SK-N-SH (cell line): ENCODE data around the gene POMGNT1. TPM values are rescaled to one million over a fixed set of nuclear protein-coding genes. Genes with fewer than 3 reads are reported as not detected.

Experiments used
- CTCF ChIA-PET: fragments of 300-600, 350-600 bp; formaldehyde crosslinking; extraction: SDS; loops from one replicate; lab custom pipeline; 2021; lab: Yijun Ruan, JAX
- POLR2A ChIA-PET: fragments of 350-600 bp; sonication (Branson Sonifier 250); formaldehyde crosslinking; extraction: SDS; loops from one replicate; lab custom pipeline; 2020; ENCODE audit warnings: antibody characterized with exemption, inconsistent platforms; lab: Yijun Ruan, JAX
- DNase-seq: peaks from one replicate; pipeline ENCODE4 v3.0.0; 2012
- H2AFZ ChIP-seq: fragments of 200-600 bp; sonication (generic); 2 replicates; pipeline ENCODE4 v1.8.1; 2016; ENCODE audit warnings: antibody characterized with exemption, mild to moderate bottlenecking, low read depth
- H3F3A ChIP-seq: fragments of 200-600 bp; sonication (generic); replicated peaks from 2 replicates; pipeline ENCODE3; 2016; ENCODE audit warnings: antibody characterized with exemption, mild to moderate bottlenecking; ENCODE audit not compliant: insufficient read depth
- H3K27ac ChIP-seq, 2 experiments: fragments of 200-500 bp in 1 of 2; fragments of 200-600 bp in 1 of 2; sonication (Bioruptor generic) in 1 of 2; sonication (generic), shearing (Covaris generic) in 1 of 2; 2 replicates each; pipeline versions ENCODE4 v1.5.1 to v1.6.1; 2014 to 2016; ENCODE audit warnings: low read depth in 2 of 2, inconsistent platforms in 1 of 2, low read length in 1 of 2, mild to moderate bottlenecking in 1 of 2, mixed read lengths in 1 of 2
- H3K27me3 ChIP-seq: fragments of 200-600 bp; sonication (generic), shearing (Covaris generic); 2 replicates; pipeline ENCODE4 v1.6.1; 2016; ENCODE audit warnings: mixed run types; ENCODE audit not compliant: insufficient read depth
- H3K36me3 ChIP-seq, 2 experiments: fragments of 200-500 bp in 1 of 2; fragments of 200-600 bp in 1 of 2; sonication (Bioruptor generic) in 1 of 2; sonication (generic) in 1 of 2; replicated peaks in 1 of 2; 2 replicates each; pipeline versions ENCODE3 to v1.5.1; 2014 to 2016; ENCODE audit warnings: low read length in 1 of 2, mild to moderate bottlenecking in 1 of 2; ENCODE audit not compliant: insufficient read depth in 2 of 2, control insufficient read depth in 1 of 2
- H3K4me1 ChIP-seq, 2 experiments: fragments of 200-500 bp in 1 of 2; fragments of 200-600 bp in 1 of 2; sonication (Bioruptor generic) in 1 of 2; sonication (generic), shearing (Covaris generic) in 1 of 2; 2 replicates each; pipeline versions ENCODE4 v1.5.1 to v1.6.1; 2014 to 2016; ENCODE audit warnings: low read depth in 1 of 2, low read length in 1 of 2, mixed run types in 1 of 2; ENCODE audit not compliant: insufficient read depth in 2 of 2, control insufficient read depth in 1 of 2
- H3K4me2 ChIP-seq: fragments of 200-600 bp; sonication (generic), shearing (Covaris generic); 2 replicates; pipeline ENCODE4 v1.6.1; 2017; ENCODE audit warnings: mixed run types
- H3K4me3 ChIP-seq, 2 experiments: fragments of 200-500 bp in 1 of 2; fragments of 200-600 bp in 1 of 2; sonication (Bioruptor generic) in 1 of 2; sonication (generic), shearing (Covaris generic) in 1 of 2; 2 replicates each; pipeline versions ENCODE4 v1.5.1 to v1.8.1; 2014 to 2016; ENCODE audit warnings: low read depth in 2 of 2, inconsistent platforms in 1 of 2, low read length in 1 of 2, mild to moderate bottlenecking in 1 of 2, mixed read lengths in 1 of 2, moderate library complexity in 1 of 2
- H3K79me2 ChIP-seq: fragments of 200-600 bp; sonication (generic); 2 replicates; pipeline ENCODE4 v1.8.1; 2017; ENCODE audit warnings: mild to moderate bottlenecking; ENCODE audit not compliant: insufficient read depth
- H3K9ac ChIP-seq: fragments of 200-600 bp; sonication (generic); 2 replicates; pipeline ENCODE4 v1.6.1; 2017; ENCODE audit warnings: mixed run types
- H3K9me2 ChIP-seq: fragments of 200-600 bp; sonication (generic); 2 replicates; pipeline ENCODE4 v1.6.1; 2017; ENCODE audit warnings: mixed run types
- H3K9me3 ChIP-seq: fragments of 200-600 bp; sonication (generic); 2 replicates; pipeline ENCODE4 v1.6.1; 2017; ENCODE audit warnings: mixed run types, mild to moderate bottlenecking, moderate library complexity
- H4K20me1 ChIP-seq: fragments of 200-600 bp; sonication (generic); 2 replicates; pipeline ENCODE4 v1.6.1; 2017; ENCODE audit warnings: mild to moderate bottlenecking, mixed run types; ENCODE audit not compliant: insufficient read depth
- CTCF ChIP-seq: fragments of 200-600 bp; sonication (generic); IDR thresholded peaks from 2 replicates; pipeline ENCODE4 v1.6.1; 2017; ENCODE audit warnings: antibody characterized with exemption, mild to moderate bottlenecking, moderate library complexity
- ELF1 ChIP-seq: IDR thresholded peaks from 2 replicates; pipeline ENCODE4 v1.4.0; 2012
- EP300 ChIP-seq, 2 experiments: IDR thresholded peaks; 2 replicates each; pipeline versions ENCODE4 v1.4.0 to v1.6.1; 2012; ENCODE audit warnings: borderline replicate concordance in 1 of 2, low read depth in 1 of 2, low read length in 1 of 2
- EZH2phosphoT487 ChIP-seq: fragments of 200-600 bp; sonication (generic); IDR thresholded peaks from 2 replicates; pipeline ENCODE4 v1.6.1; 2017; ENCODE audit warnings: low read depth, mixed run types, mild to moderate bottlenecking, antibody characterized with exemption, moderate library complexity, borderline replicate concordance
- JUND ChIP-seq: IDR thresholded peaks from 2 replicates; pipeline ENCODE4 v1.4.0; 2012
- NFIC ChIP-seq: IDR thresholded peaks from 2 replicates; pipeline ENCODE4 v1.4.0; 2012; ENCODE audit warnings: borderline replicate concordance
- NRF1 ChIP-seq: IDR thresholded peaks from 2 replicates; pipeline ENCODE4 v1.6.1; 2012; ENCODE audit warnings: low read depth, mild to moderate bottlenecking, low read length
- POLR2AphosphoS5 ChIP-seq: IDR thresholded peaks from 2 replicates; pipeline ENCODE4 v1.6.1; 2012; ENCODE audit warnings: low read depth, low read length
- RXRA ChIP-seq: IDR thresholded peaks from 2 replicates; pipeline ENCODE4 v1.4.0; 2012; ENCODE audit warnings: low read depth, mild to moderate bottlenecking, borderline replicate concordance
- TAF1 ChIP-seq: IDR thresholded peaks from 2 replicates; pipeline ENCODE4 v1.6.1; 2012; ENCODE audit warnings: low read depth, mild to moderate bottlenecking, low read length, moderate library complexity, borderline replicate concordance
- TEAD4 ChIP-seq: IDR thresholded peaks from 2 replicates; pipeline ENCODE4 v1.4.0; 2012; ENCODE audit warnings: mild to moderate bottlenecking, borderline replicate concordance; ENCODE audit not compliant: insufficient read depth
- WGBS: methylation state at CpG from one replicate; pipeline ENCODE4 v1.1.6; 2017; ENCODE audit warnings: low lambda C conversion rate; 5-methylcytosine and 5-hydroxymethylcytosine counted together
- polyA plus RNA-seq, 3 experiments: library from polyadenylated mRNA; depleted of rRNA; stranded (reverse); fragments of >200 nt; gene quantifications; 2 replicates each; pipeline ENCODE4 v1.2.3, GENCODE V29; 2012
- TF ChIP-seq, protein P1 (sequence below): IDR thresholded peaks from 2 replicates; pipeline ENCODE4 v1.6.1; 2012; ENCODE audit warnings: mild to moderate bottlenecking, low read depth, low read length, moderate library complexity
- TF ChIP-seq, protein P2 (sequence below): fragments of 150-350 bp; IDR thresholded peaks from 2 replicates; pipeline ENCODE4 v1.6.1; 2016; ENCODE audit warnings: mild to moderate bottlenecking, low read depth, low read length

Gene POMGNT1
- polyA plus RNA-seq, 1 of the 3 experiments (the other 2 are of a cell fraction) = 165 TPM

- no peak overlapping the region for H2AFZ ChIP-seq
- H3K4me3 ChIP-seq = no peak overlapping the region
- H3K79me2 ChIP-seq = no peaks in the 10 kb centered on the region
- H3F3A ChIP-seq = peaks cover 21% of the 10 kb centered on the region
- peaks cover 8 to 29% of the 10 kb centered on the region in 2 experiments for H3K36me3 ChIP-seq
- no peaks in the 10 kb centered on the region for H3K9me3 ChIP-seq
- TF ChIP-seq EP300 (IDR thresholded peaks at IDR 0.05; ENCODE audit: borderline replicate concordance in 1 of 2, low read depth in 1 of 2, low read length in 1 of 2) (no peak), TEAD4 (no peak), NFIC (no peak), JUND (no peak), CTCF (no peak), POLR2AphosphoS5 (no peak), ELF1 (no peak), TAF1 (no peak), RXRA (no peak), NRF1 (no peak), EZH2phosphoT487 (no peak)
- TF ChIP-seq, protein P1, sequence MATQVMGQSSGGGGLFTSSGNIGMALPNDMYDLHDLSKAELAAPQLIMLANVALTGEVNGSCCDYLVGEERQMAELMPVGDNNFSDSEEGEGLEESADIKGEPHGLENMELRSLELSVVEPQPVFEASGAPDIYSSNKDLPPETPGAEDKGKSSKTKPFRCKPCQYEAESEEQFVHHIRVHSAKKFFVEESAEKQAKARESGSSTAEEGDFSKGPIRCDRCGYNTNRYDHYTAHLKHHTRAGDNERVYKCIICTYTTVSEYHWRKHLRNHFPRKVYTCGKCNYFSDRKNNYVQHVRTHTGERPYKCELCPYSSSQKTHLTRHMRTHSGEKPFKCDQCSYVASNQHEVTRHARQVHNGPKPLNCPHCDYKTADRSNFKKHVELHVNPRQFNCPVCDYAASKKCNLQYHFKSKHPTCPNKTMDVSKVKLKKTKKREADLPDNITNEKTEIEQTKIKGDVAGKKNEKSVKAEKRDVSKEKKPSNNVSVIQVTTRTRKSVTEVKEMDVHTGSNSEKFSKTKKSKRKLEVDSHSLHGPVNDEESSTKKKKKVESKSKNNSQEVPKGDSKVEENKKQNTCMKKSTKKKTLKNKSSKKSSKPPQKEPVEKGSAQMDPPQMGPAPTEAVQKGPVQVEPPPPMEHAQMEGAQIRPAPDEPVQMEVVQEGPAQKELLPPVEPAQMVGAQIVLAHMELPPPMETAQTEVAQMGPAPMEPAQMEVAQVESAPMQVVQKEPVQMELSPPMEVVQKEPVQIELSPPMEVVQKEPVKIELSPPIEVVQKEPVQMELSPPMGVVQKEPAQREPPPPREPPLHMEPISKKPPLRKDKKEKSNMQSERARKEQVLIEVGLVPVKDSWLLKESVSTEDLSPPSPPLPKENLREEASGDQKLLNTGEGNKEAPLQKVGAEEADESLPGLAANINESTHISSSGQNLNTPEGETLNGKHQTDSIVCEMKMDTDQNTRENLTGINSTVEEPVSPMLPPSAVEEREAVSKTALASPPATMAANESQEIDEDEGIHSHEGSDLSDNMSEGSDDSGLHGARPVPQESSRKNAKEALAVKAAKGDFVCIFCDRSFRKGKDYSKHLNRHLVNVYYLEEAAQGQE = no peak
- TF ChIP-seq, protein P2, sequence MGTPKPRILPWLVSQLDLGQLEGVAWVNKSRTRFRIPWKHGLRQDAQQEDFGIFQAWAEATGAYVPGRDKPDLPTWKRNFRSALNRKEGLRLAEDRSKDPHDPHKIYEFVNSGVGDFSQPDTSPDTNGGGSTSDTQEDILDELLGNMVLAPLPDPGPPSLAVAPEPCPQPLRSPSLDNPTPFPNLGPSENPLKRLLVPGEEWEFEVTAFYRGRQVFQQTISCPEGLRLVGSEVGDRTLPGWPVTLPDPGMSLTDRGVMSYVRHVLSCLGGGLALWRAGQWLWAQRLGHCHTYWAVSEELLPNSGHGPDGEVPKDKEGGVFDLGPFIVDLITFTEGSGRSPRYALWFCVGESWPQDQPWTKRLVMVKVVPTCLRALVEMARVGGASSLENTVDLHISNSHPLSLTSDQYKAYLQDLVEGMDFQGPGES = no peak
- no peaks in the 10 kb centered on the region for H3K9me2 ChIP-seq
- H4K20me1 ChIP-seq = no peaks in the 10 kb centered on the region
- no peak overlapping the region for H3K9ac ChIP-seq
- POLR2A ChIA-PET = no interaction called here
- H3K27me3 ChIP-seq = no peaks in the 10 kb centered on the region
- peaks cover 22 to 25% of the 10 kb centered on the region in 2 experiments; a peak in 3 of 4 replicates for H3K4me1 ChIP-seq
- CTCF ChIA-PET = no interaction called here
- 100% methylated on average over 2 of the region's 2 CpGs for WGBS
- no peak overlapping the region for H3K27ac ChIP-seq
- DNase-seq = no peak
- no peak overlapping the region for H3K4me2 ChIP-seq
Measured at GRCh38 chr1:46186076-46186475, 12.2 kb downstream of the POMGNT1 start.
